Natural killer cell treated with Interleukin-12 subunit alpha and Interleukin-12 subunit beta and Interleukin-15 and Interleukin-18, amount 100 ng/mL, for 72 hours (primary cell): ENCODE measurements around the gene MN1. TPM values are rescaled to one million over a fixed set of nuclear protein-coding genes. Genes with fewer than 3 reads are reported as not detected.

Experiments used
- ATAC-seq, 2 donors: fragments of 150-1000 bp; cut with Tn5 transposase in 1 of 2; sonication (Bioruptor Pico), chemical (Tn5 transposase) in 1 of 2; 2 replicates each; pipeline ENCODE4 v1.10.0; 2021
- DNase-seq: peaks from one replicate; pipeline ENCODE4 v3.0.0; 2022; ENCODE audit warnings: low spot score
- H3K27ac Mint-ChIP-seq, 2 donors: 1 replicate in 1 of 2; 2 replicates in 1 of 2; pipeline ENCODE4 v1.8.0; 2022; ENCODE audit warnings: mixed read lengths in 2 of 2, mild to moderate bottlenecking in 1 of 2, moderate library complexity in 1 of 2
- H3K27me3 Mint-ChIP-seq, 2 donors: 1 replicate in 1 of 2; 2 replicates in 1 of 2; pipeline ENCODE4 v1.8.0; 2022; ENCODE audit warnings: mixed read lengths in 2 of 2
- H3K36me3 Mint-ChIP-seq: one replicate; pipeline ENCODE4 v1.8.0; 2022; ENCODE audit warnings: mixed read lengths
- H3K4me1 Mint-ChIP-seq, 2 donors: 1 replicate in 1 of 2; 2 replicates in 1 of 2; pipeline ENCODE4 v1.8.0; 2022; ENCODE audit warnings: low read depth in 2 of 2, mixed read lengths in 2 of 2, mild to moderate bottlenecking in 1 of 2
- H3K4me3 Mint-ChIP-seq: one replicate; pipeline ENCODE4 v1.8.0; 2022; ENCODE audit warnings: mixed read lengths
- H3K9me3 Mint-ChIP-seq: 2 replicates; pipeline ENCODE4 v1.8.0; 2022; ENCODE audit warnings: mixed read lengths
- total RNA-seq, 2 donors: library from RNA; stranded (reverse); gene quantifications; one replicate each; pipeline ENCODE4 v1.2.3, GENCODE V29; 2022

Gene MN1
- total RNA-seq, 2 donors from 2014 or later: 0.61 to 2.5 TPM

GRCh38 chr22:27760474-27760873 lies 41.1 kb downstream of the MN1 start:
- Mint-ChIP-seq H3K36me3 (no peaks in the 10 kb centered on the region), H3K9me3 (no peaks in the 10 kb centered on the region), H3K27me3 (no peaks in the 10 kb centered on the region), H3K4me1 (no peaks in the 10 kb centered on the region), H3K4me3 (no peak overlapping the region), H3K27ac (no peak overlapping the region)
- ATAC-seq: no peak
- no peak for DNase-seq

GRCh38 chr22:27757928-27758525 lies 43.5 kb downstream of the MN1 start:
- Mint-ChIP-seq H3K4me3 (no peak overlapping the region), H3K4me1 (no peaks in the 10 kb centered on the region), H3K27me3 (no peaks in the 10 kb centered on the region), H3K36me3 (no peaks in the 10 kb centered on the region), H3K27ac (no peak overlapping the region), H3K9me3 (no peaks in the 10 kb centered on the region)
- DNase-seq (no peak), ATAC-seq (no peak)

DNA sequence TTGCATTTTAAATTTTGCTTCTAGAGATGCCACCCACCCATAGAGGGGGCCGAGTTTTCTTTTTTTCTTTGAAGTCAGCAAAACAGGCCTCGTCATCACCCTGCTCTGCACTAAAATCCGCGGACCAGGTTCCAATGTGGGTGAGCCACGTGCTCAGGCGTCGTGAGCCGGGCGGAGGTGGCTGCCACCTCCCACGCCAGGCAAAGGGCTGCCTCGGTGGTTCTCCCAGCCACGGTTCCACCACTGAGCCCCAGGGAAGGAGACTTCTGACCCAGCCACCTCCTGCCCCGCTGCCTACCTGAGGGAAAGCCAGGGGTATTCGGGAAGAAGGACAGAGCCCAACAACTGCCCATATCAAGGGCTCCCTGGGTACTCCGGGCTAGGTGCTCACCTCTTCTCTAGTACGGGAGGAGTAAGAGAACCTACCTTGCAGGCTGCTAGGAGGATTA lies 45.3 kb downstream of the MN1 start:
- Mint-ChIP-seq H3K4me3 (no peak overlapping the region), H3K27me3 (no peaks in the 10 kb centered on the region), H3K4me1 (no peaks in the 10 kb centered on the region), H3K27ac (no peak overlapping the region), H3K9me3 (no peaks in the 10 kb centered on the region), H3K36me3 (no peaks in the 10 kb centered on the region)
- ATAC-seq: no peak
- DNase-seq: no peak

DNA sequence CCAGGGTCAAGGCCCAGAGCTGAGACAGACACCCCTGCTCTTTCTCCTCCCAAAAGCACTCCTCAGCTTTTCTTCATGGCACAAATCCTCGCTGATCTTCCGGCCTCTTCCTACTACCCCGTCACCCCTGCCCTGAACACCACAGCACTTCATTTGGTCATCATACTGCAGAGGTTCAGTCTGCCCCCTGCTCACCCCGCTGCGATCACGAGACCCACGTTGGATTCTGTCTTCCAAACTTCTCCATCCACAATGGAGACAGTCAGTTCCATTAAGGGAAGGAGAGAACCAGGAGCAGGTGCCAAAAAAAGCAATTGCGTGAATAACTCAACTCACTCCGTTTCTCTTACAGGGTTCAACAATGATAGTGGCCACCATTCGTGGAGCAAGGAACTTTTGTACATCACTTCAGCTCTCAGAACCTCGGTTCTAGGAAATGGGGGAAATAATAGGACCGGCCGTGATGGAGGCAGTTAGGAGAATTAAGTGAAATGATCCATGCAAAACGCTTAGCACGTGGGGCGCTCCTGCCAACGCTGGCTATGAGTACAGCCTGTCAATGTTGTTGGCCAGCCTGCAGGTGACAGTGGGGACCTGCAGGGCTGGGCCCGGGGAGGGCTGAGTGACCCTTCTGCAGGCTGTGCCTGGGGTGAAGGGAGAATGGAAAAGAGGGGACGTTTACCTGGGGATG lies 45.9 kb downstream of the MN1 start:
- DNase-seq (no peak), ATAC-seq (no peak)
- peaks cover 0 to 3% of the 10 kb centered on the region in 2 donors for H3K4me1 Mint-ChIP-seq
- no peak overlapping the region for H3K4me3 Mint-ChIP-seq
- H3K27me3 Mint-ChIP-seq: peaks cover 3 to 4% of the 10 kb centered on the region in 2 donors
- no peaks in the 10 kb centered on the region for H3K36me3 Mint-ChIP-seq
- H3K9me3 Mint-ChIP-seq: no peaks in the 10 kb centered on the region
- no peak overlapping the region for H3K27ac Mint-ChIP-seq

DNA sequence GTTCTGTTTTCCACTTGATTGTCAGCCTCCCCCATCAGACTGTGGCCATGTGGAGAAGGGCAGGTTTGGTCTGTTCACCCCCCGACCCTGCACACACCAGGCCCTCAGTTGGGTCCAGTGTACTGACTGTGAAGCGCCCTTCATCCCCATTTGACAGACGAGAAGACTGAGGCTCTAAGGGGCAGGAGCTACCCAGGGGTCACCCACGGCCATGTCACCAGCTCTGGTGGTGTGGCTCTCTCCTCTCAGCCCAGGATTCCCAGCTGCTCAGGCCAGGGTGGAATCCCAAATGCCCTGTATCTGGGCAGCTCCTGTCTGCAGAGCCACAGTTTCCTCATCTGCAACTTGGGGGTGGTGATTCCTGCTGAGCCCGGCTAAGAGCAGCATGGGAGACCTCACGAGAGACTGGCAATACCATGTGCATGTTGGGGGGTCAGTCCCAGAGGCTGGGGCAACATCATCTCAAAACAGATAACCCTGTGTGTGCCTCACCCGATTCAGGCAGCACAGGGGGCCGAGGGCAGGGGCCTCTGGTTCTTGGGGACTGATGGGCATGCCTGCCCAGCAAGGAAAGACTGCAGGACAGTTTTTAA lies 46.6 kb downstream of the MN1 start:
- ATAC-seq (peak in 1 of 2 donors; percentile 3), DNase-seq (no peak)
- Mint-ChIP-seq H3K36me3 (no peaks in the 10 kb centered on the region), H3K4me3 (no peak overlapping the region), H3K4me1 (peaks cover 4 to 8% of the 10 kb centered on the region in 2 donors), H3K9me3 (no peaks in the 10 kb centered on the region), H3K27me3 (peaks cover 6 to 11% of the 10 kb centered on the region in 2 donors), H3K27ac (no peak overlapping the region)

DNA sequence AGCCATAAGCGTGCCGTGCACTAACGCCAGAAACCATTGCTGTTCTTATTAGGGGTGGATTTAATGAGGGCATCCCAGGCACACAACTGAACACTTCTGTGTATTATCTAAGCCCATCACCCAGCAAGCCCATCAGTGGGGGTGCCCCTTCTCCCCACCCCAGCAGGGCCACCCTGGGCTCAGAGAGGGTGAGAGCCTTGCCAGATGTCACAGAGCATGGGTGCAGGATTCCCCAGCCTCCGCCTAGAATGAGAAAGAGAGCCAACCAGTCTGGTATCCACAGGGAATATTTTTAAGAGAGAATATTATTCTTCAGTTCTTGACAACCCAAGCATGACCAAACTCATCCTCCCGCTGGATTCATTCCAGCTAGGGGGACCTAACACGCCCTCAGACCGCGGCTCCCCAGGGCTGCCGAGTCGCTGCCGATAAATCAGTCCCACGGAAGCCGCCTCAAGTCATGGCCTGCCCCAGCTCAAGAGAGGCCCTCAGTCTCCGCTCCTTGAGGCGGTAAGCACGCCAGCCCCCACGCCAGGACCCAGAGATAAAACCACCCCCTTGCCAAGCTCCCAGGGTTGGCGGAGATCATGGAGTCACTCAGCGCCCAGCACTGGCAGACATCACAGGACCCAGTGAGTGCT lies 47.2 kb downstream of the MN1 start:
- no peak overlapping the region for H3K27ac Mint-ChIP-seq
- no peak for DNase-seq
- H3K36me3 Mint-ChIP-seq: no peaks in the 10 kb centered on the region
- no peaks in the 10 kb centered on the region for H3K9me3 Mint-ChIP-seq
- ATAC-seq: no peak
- peaks cover 10% of the 10 kb centered on the region in 2 donors for H3K4me1 Mint-ChIP-seq
- H3K4me3 Mint-ChIP-seq: no peak overlapping the region
- peaks cover 6 to 14% of the 10 kb centered on the region in 2 donors for H3K27me3 Mint-ChIP-seq

GRCh38 chr22:27752771-27753170 lies 48.8 kb downstream of the MN1 start:
- H3K36me3 Mint-ChIP-seq: no peaks in the 10 kb centered on the region
- no peak for DNase-seq
- no peaks in the 10 kb centered on the region for H3K9me3 Mint-ChIP-seq
- peaks cover 14 to 19% of the 10 kb centered on the region in 2 donors for H3K4me1 Mint-ChIP-seq
- H3K27me3 Mint-ChIP-seq: peaks cover 7 to 23% of the 10 kb centered on the region in 2 donors
- H3K27ac Mint-ChIP-seq: no peak overlapping the region
- no peak for ATAC-seq
- H3K4me3 Mint-ChIP-seq: no peak overlapping the region

DNA sequence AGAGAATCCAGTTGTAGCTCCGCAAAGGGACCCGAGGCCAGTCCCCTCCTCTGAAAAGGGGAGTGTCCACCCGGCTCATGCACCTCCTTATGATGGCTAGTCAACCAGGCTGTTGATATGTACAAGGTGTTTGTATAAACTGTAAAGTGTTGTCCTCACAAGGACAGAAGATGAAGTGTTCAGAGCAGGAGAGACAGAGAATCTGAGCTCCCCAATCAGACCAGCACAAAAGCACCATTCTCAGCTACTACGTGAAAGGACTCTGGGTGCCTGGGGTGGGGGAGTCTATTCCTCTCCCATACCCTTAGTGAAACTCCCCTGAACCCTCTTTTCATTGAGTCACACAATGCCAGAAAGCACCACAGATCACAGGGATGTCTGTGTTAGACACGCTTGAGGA lies 49.4 kb downstream of the MN1 start:
- DNase-seq (no peak), ATAC-seq (no peak)
- Mint-ChIP-seq H3K27ac (no peak overlapping the region), H3K36me3 (no peaks in the 10 kb centered on the region), H3K4me1 (peaks cover 14 to 20% of the 10 kb centered on the region in 2 donors), H3K9me3 (no peaks in the 10 kb centered on the region), H3K27me3 (peaks cover 7 to 26% of the 10 kb centered on the region in 2 donors), H3K4me3 (no peak overlapping the region)

GRCh38 chr22:27751277-27752070 lies 50.1 kb downstream of the MN1 start:
- Mint-ChIP-seq H3K4me1 (peaks cover 14 to 20% of the 10 kb centered on the region in 2 donors), H3K36me3 (no peaks in the 10 kb centered on the region), H3K4me3 (no peak overlapping the region), H3K9me3 (no peaks in the 10 kb centered on the region), H3K27ac (no peak overlapping the region), H3K27me3 (peaks cover 7 to 26% of the 10 kb centered on the region in 2 donors)
- ATAC-seq (no peak), DNase-seq (no peak)

- Mint-ChIP-seq H3K4me3 (no peak overlapping the region), H3K4me1 (peaks cover 14 to 20% of the 10 kb centered on the region in 2 donors), H3K27me3 (peaks cover 11 to 26% of the 10 kb centered on the region in 2 donors), H3K9me3 (no peaks in the 10 kb centered on the region), H3K36me3 (no peaks in the 10 kb centered on the region), H3K27ac (peak overlapping the region in 1 of 2 donors; percentile 38)
- no peak for ATAC-seq
- DNase-seq: no peak
Observed at GRCh38 chr22:27750584-27751265, 50.8 kb downstream of the MN1 start.

DNA sequence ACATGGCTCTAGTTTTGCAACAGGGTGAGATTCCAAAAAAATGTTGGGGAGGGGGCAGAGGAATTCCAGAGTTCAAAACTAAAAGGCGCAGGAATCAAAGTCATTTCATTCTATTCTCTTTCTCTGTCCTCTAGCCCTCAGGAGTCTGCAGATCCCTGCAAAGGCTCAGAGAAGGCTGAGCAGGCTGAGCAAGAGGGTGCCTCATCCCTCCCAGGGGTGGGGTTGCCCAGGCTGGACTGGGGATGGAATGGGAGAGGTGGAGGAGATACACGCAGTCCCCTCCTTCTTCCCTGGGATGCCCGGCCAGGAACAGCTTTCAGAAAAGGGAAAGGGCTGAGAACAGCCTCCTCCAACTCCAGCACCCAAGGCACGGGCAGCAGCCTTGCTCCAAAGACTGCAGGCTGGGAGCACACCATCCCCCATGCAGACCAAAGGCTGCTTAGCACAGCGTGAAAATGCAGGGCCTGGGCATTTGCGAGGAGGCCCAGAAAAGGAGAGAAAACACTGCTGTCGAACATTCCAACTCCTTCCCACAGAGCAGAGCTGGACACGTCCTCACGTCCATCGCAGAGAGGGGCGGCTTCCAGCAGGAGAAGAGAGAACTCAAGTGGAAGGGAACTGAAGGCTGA lies 51.8 kb downstream of the MN1 start:
- no peak for ATAC-seq
- H3K27ac Mint-ChIP-seq: peak overlapping the region in 1 of 2 donors; percentile 31
- no peak for DNase-seq
- no peak overlapping the region for H3K4me3 Mint-ChIP-seq
- H3K27me3 Mint-ChIP-seq: peaks cover 11 to 26% of the 10 kb centered on the region in 2 donors
- H3K36me3 Mint-ChIP-seq: no peaks in the 10 kb centered on the region
- H3K4me1 Mint-ChIP-seq: peaks cover 14 to 20% of the 10 kb centered on the region in 2 donors
- no peaks in the 10 kb centered on the region for H3K9me3 Mint-ChIP-seq

DNA sequence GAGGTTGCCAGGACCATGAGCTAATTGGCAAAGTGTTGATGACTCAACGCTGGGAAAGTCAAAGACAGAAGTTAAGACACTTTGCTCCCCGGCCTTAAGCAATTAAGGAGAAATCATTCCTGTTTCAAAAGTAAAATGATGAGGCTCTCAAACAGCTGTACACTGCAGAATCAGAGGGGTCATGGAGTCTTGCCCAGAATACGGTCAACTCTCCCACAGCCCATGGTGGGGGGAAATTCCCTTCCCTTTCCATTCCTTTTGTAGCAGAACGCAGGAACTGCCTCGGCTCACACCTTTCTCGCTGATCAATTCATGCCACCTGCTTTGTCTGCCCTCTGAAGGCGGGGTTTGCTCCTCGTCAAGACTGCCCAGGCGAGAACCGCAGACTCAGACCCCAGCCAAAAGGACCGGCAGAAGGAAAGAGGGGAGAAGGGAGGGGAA lies 52.8 kb downstream of the MN1 start:
- no peaks in the 10 kb centered on the region for H3K9me3 Mint-ChIP-seq
- no peaks in the 10 kb centered on the region for H3K36me3 Mint-ChIP-seq
- peak overlapping the region; percentile 14 for H3K4me3 Mint-ChIP-seq
- H3K4me1 Mint-ChIP-seq: peaks cover 14 to 20% of the 10 kb centered on the region in 2 donors
- peak overlapping the region in 1 of 2 donors; percentile 31 for H3K27ac Mint-ChIP-seq
- peaks cover 11 to 26% of the 10 kb centered on the region in 2 donors for H3K27me3 Mint-ChIP-seq
- ATAC-seq (peak; percentile 57 to 75), DNase-seq (no peak)
